GM12878 (cell line): ENCODE data around the gene FPGS. TPM values are rescaled to one million over a fixed set of nuclear protein-coding genes. Genes with fewer than 3 reads are reported as not detected.

Source experiments
- ATAC-seq: fragments of 200-7000 bp; cut with Tn5 transposase; 3 replicates; pipeline ENCODE4 v1.9.1; 2020; ENCODE audit warnings: mild to moderate bottlenecking, moderate library complexity
- BruUV-seq: library from RNA; stranded (reverse); fragments of 400-500 nt; replicated peaks from 2 replicates; lab custom pipeline; 2021; lab: Mats Ljungman, UMichigan
- CTCF ChIA-PET: fragments of 300-600 bp; sonication (Branson Sonifier 250); formaldehyde crosslinking; extraction: SDS; loops from one replicate; lab custom pipeline; 2021; ENCODE audit warnings: inconsistent platforms; lab: Yijun Ruan, JAX
- POLR2A ChIA-PET: fragments of 350-600 bp; formaldehyde crosslinking; extraction: SDS; loops from one replicate; lab custom pipeline; 2021; ENCODE audit warnings: inconsistent platforms; lab: Charles Lee
- RAD21 ChIA-PET: fragments of 300-600 bp; sonication (Branson Sonifier 250); formaldehyde crosslinking; loops from one replicate; lab custom pipeline; 2023; ENCODE audit warnings: antibody characterized with exemption; ENCODE audit not compliant: unreplicated experiment; lab: Charles Lee
- SMC1A ChIA-PET: fragments of 300-600 bp; sonication (Branson Sonifier 250); formaldehyde crosslinking; loops from one replicate; lab custom pipeline; 2023; ENCODE audit not compliant: unreplicated experiment, uncharacterized antibody; lab: Charles Lee
- DNase-seq: peaks from one replicate; pipeline ENCODE4 v3.0.0-alpha.2; 2011; ENCODE audit warnings: low read depth, low spot score
- FAIRE-seq: peaks from 3 replicates; lab custom pipeline; 2011; peaks lifted over from hg19 to GRCh38; lab: Jason Lieb, UNC
- H2AFZ ChIP-seq: 2 replicates; pipeline ENCODE4 v1.6.0; 2011; ENCODE audit warnings: low read depth, low read length, control low read depth; ENCODE audit not compliant: control insufficient read depth
- H3K27ac ChIP-seq: 2 replicates; pipeline ENCODE4 v1.5.1; 2011; ENCODE audit warnings: control low read depth; ENCODE audit not compliant: control insufficient read depth, insufficient read depth
- H3K27me3 ChIP-seq, 2 experiments: replicated peaks in 1 of 2; 2 replicates each; pipeline versions ENCODE4 v1.6.0 to v1.6.1; 2011; ENCODE audit warnings: low read length in 1 of 2; ENCODE audit not compliant: control insufficient read depth in 2 of 2, insufficient read depth in 2 of 2
- H3K36me3 ChIP-seq, 2 experiments: 2 replicates each; pipeline ENCODE4 v1.5.1; 2011; ENCODE audit warnings: low read length in 1 of 2; ENCODE audit not compliant: control insufficient read depth in 2 of 2, insufficient read depth in 2 of 2
- H3K4me1 ChIP-seq: 2 replicates; pipeline ENCODE4 v1.6.1; 2011; ENCODE audit warnings: mild to moderate bottlenecking, low read length, moderate library complexity, mixed read lengths; ENCODE audit not compliant: control insufficient read depth, insufficient read depth
- H3K4me2 ChIP-seq: 2 replicates; pipeline ENCODE4 v1.6.0; 2011; ENCODE audit warnings: control low read depth; ENCODE audit not compliant: control insufficient read depth, insufficient read depth
- H3K4me3 ChIP-seq: fragments of 200-600 bp; sonication (generic); 2 replicates; pipeline ENCODE4 v1.5.1; 2016
- H3K79me2 ChIP-seq: 2 replicates; pipeline ENCODE4 v1.6.0; 2011; ENCODE audit warnings: low read length; ENCODE audit not compliant: control insufficient read depth, insufficient read depth
- H3K9ac ChIP-seq: 2 replicates; pipeline ENCODE4 v1.8.0; 2011; ENCODE audit warnings: low read length, control low read depth, mixed read lengths; ENCODE audit not compliant: control insufficient read depth, insufficient read depth
- H3K9me3 ChIP-seq: replicated peaks from 3 replicates; pipeline ENCODE4 v1.5.1; 2011; ENCODE audit warnings: mild to moderate bottlenecking, low read length; ENCODE audit not compliant: control insufficient read depth, insufficient read depth
- H4K20me1 ChIP-seq: 2 replicates; pipeline ENCODE4 v1.6.0; 2011; ENCODE audit not compliant: control insufficient read depth, insufficient read depth
- E2F4 ChIP-seq: IDR thresholded peaks from 2 replicates; pipeline ENCODE4 v1.6.1; 2012; ENCODE audit warnings: low read depth, low read length, improper control_type of control experiment
- ESRRA ChIP-seq: IDR thresholded peaks from 2 replicates; pipeline ENCODE4 v1.6.1; 2012; ENCODE audit warnings: mild to moderate bottlenecking, low read length, improper control_type of control experiment
- HDAC6 ChIP-seq: fragments of 200-600 bp; sonication (generic); IDR thresholded peaks from one replicate; pipeline ENCODE4 v1.8.0; 2017; ENCODE audit warnings: antibody characterized with exemption; ENCODE audit not compliant: unreplicated experiment
- JUNB ChIP-seq: IDR thresholded peaks from 2 replicates; pipeline ENCODE4 v1.6.1; 2016; ENCODE audit warnings: antibody characterized with exemption, mild to moderate bottlenecking
- MXI1 ChIP-seq: fragments of 150-350 bp; IDR thresholded peaks from 2 replicates; pipeline ENCODE4 v1.6.1; 2011; ENCODE audit warnings: low read depth, mild to moderate bottlenecking, inconsistent platforms, low read length, improper control_type of control experiment
- NFYA ChIP-seq: IDR thresholded peaks from 2 replicates; pipeline ENCODE4 v1.6.1; 2011; ENCODE audit warnings: low read depth, mild to moderate bottlenecking, low read length, improper control_type of control experiment, borderline replicate concordance
- POLR2A ChIP-seq: IDR thresholded peaks from 2 replicates; pipeline ENCODE4 v1.6.1; 2011; ENCODE audit warnings: low read depth, mild to moderate bottlenecking, low read length
- SMC3 ChIP-seq: IDR thresholded peaks from 2 replicates; pipeline ENCODE4 v1.6.1; 2011; ENCODE audit warnings: low read length, improper control_type of control experiment, borderline replicate concordance
- SPI1 ChIP-seq: IDR thresholded peaks from 2 replicates; pipeline ENCODE4 v1.6.1; 2011; ENCODE audit warnings: low read depth, mild to moderate bottlenecking, low read length, moderate library complexity, borderline replicate concordance; ENCODE audit not compliant: insufficient read depth
- SREBF1 ChIP-seq: IDR thresholded peaks from 2 replicates; pipeline ENCODE4 v1.6.1; 2012; ENCODE audit warnings: mild to moderate bottlenecking, low read length
- SREBF2 ChIP-seq: IDR thresholded peaks from 2 replicates; pipeline ENCODE4 v1.6.1; 2012; ENCODE audit warnings: mild to moderate bottlenecking, low read length
- TCF12 ChIP-seq: IDR thresholded peaks from 2 replicates; pipeline ENCODE4 v1.6.1; 2011; ENCODE audit warnings: low read depth, mild to moderate bottlenecking, low read length
- TCF3 ChIP-seq: IDR thresholded peaks from 2 replicates; pipeline ENCODE4 v1.6.1; 2012; ENCODE audit warnings: low read depth, mild to moderate bottlenecking, low read length, borderline replicate concordance; ENCODE audit not compliant: insufficient read depth
- WGBS: methylation state at CpG from one replicate; pipeline ENCODE4 v1.1.6; 2016; ENCODE audit warnings: low lambda C conversion rate; ENCODE audit not compliant: insufficient replicate concordance, insufficient coverage; ENCODE audit errors: missing lambda C conversion rate; 5-methylcytosine and 5-hydroxymethylcytosine counted together
- in situ Hi-C: fragments of 300-500 bp; cut with MboI; formaldehyde crosslinking; loops from 9 replicates; pipeline ENCODE4 v1.14.3; 2018; ENCODE audit warnings: mixed read lengths
- intact Hi-C: fragments of 100-400 bp; cut with micrococcal nuclease; formaldehyde crosslinking; loops from one replicate; pipeline ENCODE4 v1.14.2; 2022; ENCODE audit not compliant: unreplicated experiment
- polyA plus RNA-seq, 11 experiments: library from polyadenylated mRNA; depleted of rRNA in 4 of 11; unstranded in 6 of 11; stranded (reverse) in 5 of 11; fragments of >200 nt; fragmentation: Nextera tagmentation in 4 of 11; fragmentation: Illumina TruSeq in 1 of 11; extraction: Ambion mirVana in 4 of 11; extraction: Trizol in 1 of 11; gene quantifications; 1 replicate in 1 of 11; 2 replicates in 10 of 11; pipeline versions ENCODE4 v1.2.1 to v1.2.3, GENCODE V29; 2011 to 2016; ENCODE audit warnings: inconsistent platforms in 2 of 11, missing spikeins in 2 of 11, low read depth in 1 of 11
- total RNA-seq, 4 experiments: library from RNA; depleted of rRNA in 3 of 4; stranded (reverse); fragments of >200 nt in 3 of 4; fragmentation: Illumina TruSeq in 1 of 4; extraction: Trizol in 1 of 4; gene quantifications; 2 replicates each; pipeline versions ENCODE4 v1.2.1 to v1.2.3, GENCODE V29; 2013 to 2021

Gene FPGS
- total and polyA plus RNA-seq, 10 of the 15 experiments (the other 5 are each of a cell fraction or from before 2014, with no cell fraction given) = 1.2 to 127 (median 80.4) TPM

GRCh38 chr9:127860260-127860659 lies 57.6 kb downstream of the FPGS start:
- WGBS = 54% methylated on average over 8 of the region's 8 CpGs
- Histone ChIP-seq H3K27me3 (no peaks in the 10 kb centered on the region), H3K4me2 (no peak overlapping the region), H3K9ac (no peak overlapping the region), H4K20me1 (no peaks in the 10 kb centered on the region), H3K27ac (no peak overlapping the region), H3K9me3 (no peaks in the 10 kb centered on the region), H3K79me2 (no peaks in the 10 kb centered on the region), H3K36me3 (no peaks in the 10 kb centered on the region), H3K4me3 (no peak overlapping the region), H3K4me1 (peaks cover 16% of the 10 kb centered on the region), H2AFZ (no peak overlapping the region)
- ChIA-PET RAD21 (interaction anchor here (1.1 kb wide), 1 partner anchor 9 kb away, joined by 3 read pairs; no protein-coding TSS in a partner anchor), POLR2A (no interaction called here), CTCF (interaction anchor here (0.5 to 3.1 kb wide), 3 partner anchors 10 to 125 kb away, joined by 3 to 14 read pairs (median 6); partner anchors contain the start of gene TOR2A), SMC1A (no interaction called here)
- FAIRE-seq (no peak), DNase-seq (no peak), ATAC-seq (no peak)
- TF ChIP-seq SREBF2 (no peak), NFYA (no peak), JUNB (no peak), SREBF1 (no peak), POLR2A (no peak), MXI1 (no peak), HDAC6 (no peak), E2F4 (no peak), ESRRA (no peak), SPI1 (no peak), TCF3 (no peak), SMC3 (no peak), TCF12 (no peak)
- BruUV-seq = no TSS peak
- intact Hi-C loops (no loop called here), in situ Hi-C loops (no loop called here)
